HepG2 (cell line): ENCODE data around the gene CSH1. TPM values are rescaled to one million over a fixed set of nuclear protein-coding genes. Genes with fewer than 3 reads are reported as not detected.

Source experiments
- AHR ChIP-seq: IDR thresholded peaks from 2 replicates; pipeline ENCODE4 v1.6.1; 2018; ENCODE audit warnings: missing genetic modification reagents, missing compliant biosample characterization
- CERS6 ChIP-seq: sonication (generic); formaldehyde crosslinking; IDR thresholded peaks from 2 replicates; pipeline ENCODE4 v1.5.0; 2020; ENCODE audit warnings: missing genetic modification reagents
- GABPB1 ChIP-seq: IDR thresholded peaks from 2 replicates; pipeline ENCODE4 v1.6.1; 2016; ENCODE audit warnings: mild to moderate bottlenecking, missing genetic modification reagents, moderate library complexity, missing compliant biosample characterization
- POLR2AphosphoS2 ChIP-seq: IDR thresholded peaks from 2 replicates; pipeline ENCODE4 v1.6.1; 2011; ENCODE audit warnings: low read depth, low read length, improper control_type of control experiment
- PPARG ChIP-seq: conservative IDR thresholded peaks from 2 replicates; pipeline ENCODE4 v1.6.1; 2016; ENCODE audit warnings: missing biosample characterization, missing genetic modification reagents
- ZBTB1 ChIP-seq: sonication (generic); formaldehyde crosslinking; IDR thresholded peaks from 2 replicates; pipeline ENCODE4 v1.4.0; 2020; ENCODE audit warnings: missing genetic modification reagents, borderline replicate concordance
- ZBTB25 ChIP-seq: IDR thresholded peaks from 2 replicates; pipeline ENCODE4 v1.6.1; 2018; ENCODE audit warnings: missing genetic modification reagents
- ZNF136 ChIP-seq: sonication (generic); formaldehyde crosslinking; IDR thresholded peaks from 2 replicates; pipeline ENCODE4 v1.8.1; 2022; ENCODE audit warnings: low read depth, mild to moderate bottlenecking, moderate library complexity, missing genetic modification reagents
- ZNF180 ChIP-seq: sonication (generic); formaldehyde crosslinking; IDR thresholded peaks from 2 replicates; pipeline ENCODE4 v1.4.0; 2020; ENCODE audit warnings: low read depth, missing genetic modification reagents, borderline replicate concordance
- ZNF260 ChIP-seq: sonication (generic); formaldehyde crosslinking; IDR thresholded peaks from 2 replicates; pipeline ENCODE4 v1.4.0; 2020; ENCODE audit warnings: missing genetic modification reagents, low read depth, mild to moderate bottlenecking, borderline replicate concordance
- ZNF282 ChIP-seq: fragments of 450-650 bp; IDR thresholded peaks from 2 replicates; pipeline ENCODE4 v1.6.1; 2018; ENCODE audit not compliant: partially characterized antibody
- ZNF619 ChIP-seq: sonication (generic); formaldehyde crosslinking; IDR thresholded peaks from 2 replicates; pipeline ENCODE4 v1.4.0; 2020; ENCODE audit warnings: mild to moderate bottlenecking, missing genetic modification reagents
- polyA plus RNA-seq, 8 experiments: library from polyadenylated mRNA; depleted of rRNA in 3 of 8; stranded (reverse) in 7 of 8; unstranded in 1 of 8; fragments of >200 nt; fragmentation: Illumina TruSeq in 4 of 8; extraction: Trizol in 4 of 8; gene quantifications; 2 replicates each; pipeline versions ENCODE4 v1.2.1 to v1.2.3, GENCODE V29; 2011 to 2016; ENCODE audit warnings: low read depth in 4 of 8, missing spikeins in 1 of 8, mixed read lengths in 1 of 8; ENCODE audit not compliant: insufficient read depth in 1 of 8
- total RNA-seq, 5 experiments: library from RNA; depleted of rRNA; stranded (reverse); fragments of >200 nt; fragmentation: Illumina TruSeq; extraction: Trizol; gene quantifications; 2 replicates each; pipeline ENCODE4 v1.2.3, GENCODE V29; 2016; ENCODE audit warnings: low read depth in 1 of 5
- TF ChIP-seq, protein P1 (sequence below): sonication (generic); formaldehyde crosslinking; IDR thresholded peaks from 2 replicates; pipeline ENCODE4 v1.4.0; 2020; ENCODE audit warnings: missing genetic modification reagents, mild to moderate bottlenecking, borderline replicate concordance
- TF ChIP-seq, protein P2 (sequence below): sonication (generic); formaldehyde crosslinking; IDR thresholded peaks from 2 replicates; pipeline ENCODE4 v1.5.1; 2020; ENCODE audit warnings: mild to moderate bottlenecking, missing genetic modification reagents, borderline replicate concordance
- TF ChIP-seq, protein P3 (sequence below): sonication (generic); formaldehyde crosslinking; IDR thresholded peaks from 2 replicates; pipeline ENCODE4 v1.4.0; 2020; ENCODE audit warnings: missing genetic modification reagents, borderline replicate concordance

The CSH1 gene
- total and polyA plus RNA-seq, 2 of the 13 experiments (the other 11 are each of a cell fraction or from before 2014, with no cell fraction given): not detected

DNA sequence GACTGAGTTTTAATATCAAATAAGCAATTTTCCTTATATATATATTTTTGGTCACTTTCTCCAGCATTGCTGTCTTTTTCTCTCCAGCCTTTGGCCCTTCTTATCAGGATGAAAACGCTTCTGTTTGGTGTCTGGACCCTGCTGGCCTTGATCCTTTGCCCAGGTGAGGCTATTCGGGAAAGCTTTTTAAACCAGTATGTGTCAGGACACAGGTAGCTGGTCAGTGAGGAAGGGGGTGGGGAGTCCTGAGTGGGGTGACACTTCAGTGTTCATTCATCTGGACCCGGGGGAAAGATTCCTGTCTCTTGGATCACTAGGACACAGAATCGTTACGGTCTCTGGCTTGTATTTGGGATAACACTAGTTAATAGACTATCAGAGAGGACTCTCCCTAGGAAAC lies 41.7 kb downstream of the CSH1 start (continued):
- TF ChIP-seq ZNF180: no peak
- TF ChIP-seq POLR2AphosphoS2: no peak
- TF ChIP-seq AHR (CRISPR knock-in tag): no peak
- TF ChIP-seq ZNF260 (CRISPR knock-in tag): no peak
- TF ChIP-seq PPARG (CRISPR knock-in tag): peak; percentile 39; the same call in 1 of the 2 replicates
- TF ChIP-seq ZNF619: no peak
- TF ChIP-seq, protein P1, sequence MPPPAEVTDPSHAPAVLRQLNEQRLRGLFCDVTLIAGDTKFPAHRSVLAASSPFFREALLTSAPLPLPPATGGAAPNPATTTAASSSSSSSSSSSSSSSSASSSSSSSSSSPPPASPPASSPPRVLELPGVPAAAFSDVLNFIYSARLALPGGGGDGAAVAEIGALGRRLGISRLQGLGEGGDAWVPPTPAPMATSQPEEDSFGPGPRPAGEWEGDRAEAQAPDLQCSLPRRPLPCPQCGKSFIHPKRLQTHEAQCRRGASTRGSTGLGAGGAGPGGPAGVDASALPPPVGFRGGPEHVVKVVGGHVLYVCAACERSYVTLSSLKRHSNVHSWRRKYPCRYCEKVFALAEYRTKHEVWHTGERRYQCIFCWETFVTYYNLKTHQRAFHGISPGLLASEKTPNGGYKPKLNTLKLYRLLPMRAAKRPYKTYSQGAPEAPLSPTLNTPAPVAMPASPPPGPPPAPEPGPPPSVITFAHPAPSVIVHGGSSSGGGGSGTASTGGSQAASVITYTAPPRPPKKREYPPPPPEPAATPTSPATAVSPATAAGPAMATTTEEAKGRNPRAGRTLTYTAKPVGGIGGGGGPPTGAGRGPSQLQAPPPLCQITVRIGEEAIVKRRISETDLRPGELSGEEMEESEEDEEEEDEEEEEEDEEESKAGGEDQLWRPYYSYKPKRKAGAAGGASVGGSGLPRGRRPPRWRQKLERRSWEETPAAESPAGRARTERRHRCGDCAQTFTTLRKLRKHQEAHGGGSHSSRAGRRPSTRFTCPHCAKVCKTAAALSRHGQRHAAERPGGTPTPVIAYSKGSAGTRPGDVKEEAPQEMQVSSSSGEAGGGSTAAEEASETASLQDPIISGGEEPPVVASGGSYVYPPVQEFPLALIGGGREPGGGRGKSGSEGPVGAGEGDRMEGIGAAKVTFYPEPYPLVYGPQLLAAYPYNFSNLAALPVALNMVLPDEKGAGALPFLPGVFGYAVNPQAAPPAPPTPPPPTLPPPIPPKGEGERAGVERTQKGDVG (CRISPR knock-in tag): no peak
- TF ChIP-seq, protein P2, sequence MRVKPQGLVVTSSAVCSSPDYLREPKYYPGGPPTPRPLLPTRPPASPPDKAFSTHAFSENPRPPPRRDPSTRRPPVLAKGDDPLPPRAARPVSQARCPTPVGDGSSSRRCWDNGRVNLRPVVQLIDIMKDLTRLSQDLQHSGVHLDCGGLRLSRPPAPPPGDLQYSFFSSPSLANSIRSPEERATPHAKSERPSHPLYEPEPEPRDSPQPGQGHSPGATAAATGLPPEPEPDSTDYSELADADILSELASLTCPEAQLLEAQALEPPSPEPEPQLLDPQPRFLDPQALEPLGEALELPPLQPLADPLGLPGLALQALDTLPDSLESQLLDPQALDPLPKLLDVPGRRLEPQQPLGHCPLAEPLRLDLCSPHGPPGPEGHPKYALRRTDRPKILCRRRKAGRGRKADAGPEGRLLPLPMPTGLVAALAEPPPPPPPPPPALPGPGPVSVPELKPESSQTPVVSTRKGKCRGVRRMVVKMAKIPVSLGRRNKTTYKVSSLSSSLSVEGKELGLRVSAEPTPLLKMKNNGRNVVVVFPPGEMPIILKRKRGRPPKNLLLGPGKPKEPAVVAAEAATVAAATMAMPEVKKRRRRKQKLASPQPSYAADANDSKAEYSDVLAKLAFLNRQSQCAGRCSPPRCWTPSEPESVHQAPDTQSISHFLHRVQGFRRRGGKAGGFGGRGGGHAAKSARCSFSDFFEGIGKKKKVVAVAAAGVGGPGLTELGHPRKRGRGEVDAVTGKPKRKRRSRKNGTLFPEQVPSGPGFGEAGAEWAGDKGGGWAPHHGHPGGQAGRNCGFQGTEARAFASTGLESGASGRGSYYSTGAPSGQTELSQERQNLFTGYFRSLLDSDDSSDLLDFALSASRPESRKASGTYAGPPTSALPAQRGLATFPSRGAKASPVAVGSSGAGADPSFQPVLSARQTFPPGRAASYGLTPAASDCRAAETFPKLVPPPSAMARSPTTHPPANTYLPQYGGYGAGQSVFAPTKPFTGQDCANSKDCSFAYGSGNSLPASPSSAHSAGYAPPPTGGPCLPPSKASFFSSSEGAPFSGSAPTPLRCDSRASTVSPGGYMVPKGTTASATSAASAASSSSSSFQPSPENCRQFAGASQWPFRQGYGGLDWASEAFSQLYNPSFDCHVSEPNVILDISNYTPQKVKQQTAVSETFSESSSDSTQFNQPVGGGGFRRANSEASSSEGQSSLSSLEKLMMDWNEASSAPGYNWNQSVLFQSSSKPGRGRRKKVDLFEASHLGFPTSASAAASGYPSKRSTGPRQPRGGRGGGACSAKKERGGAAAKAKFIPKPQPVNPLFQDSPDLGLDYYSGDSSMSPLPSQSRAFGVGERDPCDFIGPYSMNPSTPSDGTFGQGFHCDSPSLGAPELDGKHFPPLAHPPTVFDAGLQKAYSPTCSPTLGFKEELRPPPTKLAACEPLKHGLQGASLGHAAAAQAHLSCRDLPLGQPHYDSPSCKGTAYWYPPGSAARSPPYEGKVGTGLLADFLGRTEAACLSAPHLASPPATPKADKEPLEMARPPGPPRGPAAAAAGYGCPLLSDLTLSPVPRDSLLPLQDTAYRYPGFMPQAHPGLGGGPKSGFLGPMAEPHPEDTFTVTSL: no peak; the same call in 1 of the 2 replicates
- TF ChIP-seq, protein P3, sequence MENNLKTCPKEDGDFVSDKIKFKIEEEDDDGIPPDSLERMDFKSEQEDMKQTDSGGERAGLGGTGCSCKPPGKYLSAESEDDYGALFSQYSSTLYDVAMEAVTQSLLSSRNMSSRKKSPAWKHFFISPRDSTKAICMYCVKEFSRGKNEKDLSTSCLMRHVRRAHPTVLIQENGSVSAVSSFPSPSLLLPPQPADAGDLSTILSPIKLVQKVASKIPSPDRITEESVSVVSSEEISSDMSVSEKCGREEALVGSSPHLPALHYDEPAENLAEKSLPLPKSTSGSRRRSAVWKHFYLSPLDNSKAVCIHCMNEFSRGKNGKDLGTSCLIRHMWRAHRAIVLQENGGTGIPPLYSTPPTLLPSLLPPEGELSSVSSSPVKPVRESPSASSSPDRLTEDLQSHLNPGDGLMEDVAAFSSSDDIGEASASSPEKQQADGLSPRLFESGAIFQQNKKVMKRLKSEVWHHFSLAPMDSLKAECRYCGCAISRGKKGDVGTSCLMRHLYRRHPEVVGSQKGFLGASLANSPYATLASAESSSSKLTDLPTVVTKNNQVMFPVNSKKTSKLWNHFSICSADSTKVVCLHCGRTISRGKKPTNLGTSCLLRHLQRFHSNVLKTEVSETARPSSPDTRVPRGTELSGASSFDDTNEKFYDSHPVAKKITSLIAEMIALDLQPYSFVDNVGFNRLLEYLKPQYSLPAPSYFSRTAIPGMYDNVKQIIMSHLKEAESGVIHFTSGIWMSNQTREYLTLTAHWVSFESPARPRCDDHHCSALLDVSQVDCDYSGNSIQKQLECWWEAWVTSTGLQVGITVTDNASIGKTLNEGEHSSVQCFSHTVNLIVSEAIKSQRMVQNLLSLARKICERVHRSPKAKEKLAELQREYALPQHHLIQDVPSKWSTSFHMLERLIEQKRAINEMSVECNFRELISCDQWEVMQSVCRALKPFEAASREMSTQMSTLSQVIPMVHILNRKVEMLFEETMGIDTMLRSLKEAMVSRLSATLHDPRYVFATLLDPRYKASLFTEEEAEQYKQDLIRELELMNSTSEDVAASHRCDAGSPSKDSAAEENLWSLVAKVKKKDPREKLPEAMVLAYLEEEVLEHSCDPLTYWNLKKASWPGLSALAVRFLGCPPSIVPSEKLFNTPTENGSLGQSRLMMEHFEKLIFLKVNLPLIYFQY (CRISPR knock-in tag): no peak; the same call in 1 of the 2 replicates
- TF ChIP-seq ZBTB25 (CRISPR knock-in tag): no peak
- TF ChIP-seq ZNF136: 0 out of 2 replicates have a peak, but pooled peaks have one; percentile 46
- no peak for TF ChIP-seq GABPB1 (CRISPR knock-in tag)
- TF ChIP-seq ZNF282: no peak
- no peak for TF ChIP-seq CERS6 (CRISPR knock-in tag)
- TF ChIP-seq ZBTB1 (CRISPR knock-in tag): no peak
